Activated CD4-positive, alpha-beta T cell treated with anti-CD3 and anti-CD28 coated beads, Interleukin-2, amount 10 ng/mL, durations not matched to agents 24 days and 14 days (primary cell): ENCODE measurements around the gene FLOT2. TPM values are rescaled to one million over a fixed set of nuclear protein-coding genes. Genes with fewer than 3 reads are reported as not detected.
"Not testable (repeated sequence)": the region's sequence is repeated elsewhere in the genome, so short reads cannot be mapped to it uniquely, and the experiment has no call there.

Experiments
- DNase-seq: peaks from one replicate; pipeline ENCODE4 v3.0.0; 2022
- H3K27ac Mint-ChIP-seq: one replicate; pipeline ENCODE4 v1.8.0; 2022; ENCODE audit warnings: mild to moderate bottlenecking, mixed read lengths
- H3K27me3 Mint-ChIP-seq: one replicate; pipeline ENCODE4 v1.8.0; 2022; ENCODE audit warnings: mixed read lengths
- H3K36me3 Mint-ChIP-seq: one replicate; pipeline ENCODE4 v1.8.0; 2022; ENCODE audit warnings: low read depth, mild to moderate bottlenecking, mixed read lengths
- H3K4me1 Mint-ChIP-seq: one replicate; pipeline ENCODE4 v1.8.0; 2021; ENCODE audit warnings: mixed read lengths
- H3K4me3 Mint-ChIP-seq: one replicate; pipeline ENCODE4 v1.8.0; 2022; ENCODE audit warnings: mild to moderate bottlenecking, moderate library complexity, mixed read lengths
- H3K9me3 Mint-ChIP-seq: one replicate; pipeline ENCODE4 v1.8.0; 2021; ENCODE audit warnings: mixed read lengths
- intact Hi-C: fragments of 100-400 bp; cut with micrococcal nuclease; formaldehyde crosslinking; loops from one replicate; pipeline ENCODE4 v1.15.1; 2023
- total RNA-seq: library from RNA; stranded (reverse); gene quantifications from 2 replicates; pipeline ENCODE4 v1.2.3, GENCODE V29; 2022

Gene FLOT2
- total RNA-seq, 1 donor from 2014 or later, result 111 TPM

- Mint-ChIP-seq H3K4me3 (no peak overlapping the region), H3K36me3 (peaks cover 15% of the 10 kb centered on the region), H3K27me3 (no peaks in the 10 kb centered on the region), H3K9me3 (no peaks in the 10 kb centered on the region), H3K4me1 (peaks cover 19% of the 10 kb centered on the region), H3K27ac (no peak overlapping the region)
- DNase-seq, result no peak
- intact Hi-C loops, result no loop called here
These were observed 44.2 kb downstream of the FLOT2 start for GRCh38 chr17:28853295-28853694.

- intact Hi-C loops, result no loop called here
- no peak overlapping the region for H3K27ac Mint-ChIP-seq
- H3K27me3 Mint-ChIP-seq, result no peaks in the 10 kb centered on the region
- peaks cover 6% of the 10 kb centered on the region for H3K4me1 Mint-ChIP-seq
- DNase-seq, result no peak
- H3K36me3 Mint-ChIP-seq, result no peaks in the 10 kb centered on the region
- H3K9me3 Mint-ChIP-seq, result no peaks in the 10 kb centered on the region
- H3K4me3 Mint-ChIP-seq, result no peak overlapping the region
These were observed 48.3 kb downstream of the FLOT2 start for GRCh38 chr17:28849281-28849680.

GRCh38 chr17:28848667-28849066 lies 48.9 kb downstream of the FLOT2 start:
- H3K36me3 Mint-ChIP-seq, H3K27me3 Mint-ChIP-seq, H3K27ac Mint-ChIP-seq, intact Hi-C loops, H3K4me3 Mint-ChIP-seq, H3K4me1 Mint-ChIP-seq, H3K9me3 Mint-ChIP-seq: not testable (repeated sequence)
- DNase-seq, result peak; percentile 87

GRCh38 chr17:28846699-28847098 lies 50.8 kb downstream of the FLOT2 start:
- H3K36me3 Mint-ChIP-seq, H3K27me3 Mint-ChIP-seq, H3K9me3 Mint-ChIP-seq, H3K4me1 Mint-ChIP-seq, DNase-seq, intact Hi-C loops, H3K27ac Mint-ChIP-seq, H3K4me3 Mint-ChIP-seq: not testable (repeated sequence)

GRCh38 chr17:28846231-28846630 lies 51.3 kb downstream of the FLOT2 start:
- H3K27me3 Mint-ChIP-seq, result no peaks in the 10 kb centered on the region
- intact Hi-C loops, result no loop called here
- H3K36me3 Mint-ChIP-seq, result peaks cover 6% of the 10 kb centered on the region
- no peak overlapping the region for H3K27ac Mint-ChIP-seq
- DNase-seq, result no peak
- H3K9me3 Mint-ChIP-seq, result no peaks in the 10 kb centered on the region
- H3K4me3 Mint-ChIP-seq, result no peak overlapping the region
- peaks cover 11% of the 10 kb centered on the region for H3K4me1 Mint-ChIP-seq

GRCh38 chr17:28843816-28844148 lies 53.8 kb downstream of the FLOT2 start:
- H3K9me3 Mint-ChIP-seq, result no peaks in the 10 kb centered on the region
- peaks cover 9% of the 10 kb centered on the region for H3K36me3 Mint-ChIP-seq
- intact Hi-C loops, result loop anchor here (2.0 kb wide), 3 partner anchors 31 to 81 kb away; partner anchors contain the start of gene FLOT2
- H3K27me3 Mint-ChIP-seq, result no peaks in the 10 kb centered on the region
- DNase-seq, result no peak
- H3K4me1 Mint-ChIP-seq, result peaks cover 19% of the 10 kb centered on the region
- no peak overlapping the region for H3K27ac Mint-ChIP-seq
- H3K4me3 Mint-ChIP-seq, result peak overlapping the region; percentile 48

GRCh38 chr17:28842282-28843012 lies 55.1 kb downstream of the FLOT2 start, which contains the start of gene FAM222B:
Gene FAM222B (minus strand): TSS chr17:28842790. CDS start chr17:28766667, 76,123 bp downstream.
- Mint-ChIP-seq H3K36me3 (peaks cover 11% of the 10 kb centered on the region), H3K9me3 (no peaks in the 10 kb centered on the region), H3K27ac (peak within 1 kb of the TSS; percentile 96), H3K27me3 (no peaks in the 10 kb centered on the region), H3K4me1 (peaks cover 19% of the 10 kb centered on the region), H3K4me3 (peak within 1 kb of the TSS; percentile 98)
- intact Hi-C loops, result loop anchor here (1.0 to 2.0 kb wide), 4 partner anchors 12 to 80 kb away; partner anchors contain the start of gene FLOT2
- DNase-seq, result peak; percentile 97

GRCh38 chr17:28841901-28842281 lies 55.6 kb downstream of the FLOT2 start:
- intact Hi-C loops, result loop anchor here (1.0 to 2.0 kb wide), 4 partner anchors 12 to 79 kb away; partner anchors contain the start of gene FLOT2
- peaks cover 11% of the 10 kb centered on the region for H3K36me3 Mint-ChIP-seq
- DNase-seq, result no peak
- H3K4me1 Mint-ChIP-seq, result peaks cover 19% of the 10 kb centered on the region
- peak overlapping the region; percentile 98 for H3K4me3 Mint-ChIP-seq
- no peaks in the 10 kb centered on the region for H3K27me3 Mint-ChIP-seq
- no peaks in the 10 kb centered on the region for H3K9me3 Mint-ChIP-seq
- H3K27ac Mint-ChIP-seq, result peak overlapping the region; percentile 96

- H3K36me3 Mint-ChIP-seq, result peaks cover 16% of the 10 kb centered on the region
- H3K27me3 Mint-ChIP-seq, result no peaks in the 10 kb centered on the region
- peaks cover 23% of the 10 kb centered on the region for H3K4me1 Mint-ChIP-seq
- peak overlapping the region; percentile 39 for H3K4me3 Mint-ChIP-seq
- H3K9me3 Mint-ChIP-seq, result no peaks in the 10 kb centered on the region
- H3K27ac Mint-ChIP-seq, result peak overlapping the region; percentile 84
- intact Hi-C loops, result no loop called here
- no peak for DNase-seq
These were observed 58.3 kb downstream of the FLOT2 start for GRCh38 chr17:28839221-28839620.

GRCh38 chr17:28836541-28836940 lies 61.0 kb downstream of the FLOT2 start:
- H3K27ac Mint-ChIP-seq, intact Hi-C loops, H3K9me3 Mint-ChIP-seq, H3K27me3 Mint-ChIP-seq, DNase-seq, H3K4me3 Mint-ChIP-seq: not testable (repeated sequence)
- Mint-ChIP-seq H3K4me1 (peaks cover 22% of the 10 kb centered on the region), H3K36me3 (peaks cover 20% of the 10 kb centered on the region)

- H3K27ac Mint-ChIP-seq, result no peak overlapping the region
- no peaks in the 10 kb centered on the region for H3K27me3 Mint-ChIP-seq
- no peaks in the 10 kb centered on the region for H3K9me3 Mint-ChIP-seq
- intact Hi-C loops, result no loop called here
- DNase-seq, result no peak
- peaks cover 27% of the 10 kb centered on the region for H3K36me3 Mint-ChIP-seq
- H3K4me1 Mint-ChIP-seq, result peaks cover 13% of the 10 kb centered on the region
- no peak overlapping the region for H3K4me3 Mint-ChIP-seq
These were observed 63.1 kb downstream of the FLOT2 start for GRCh38 chr17:28834420-28834819.

Other genes with a start within 250 kb of the FLOT2 start
- gene SDF2, start 235.8 kb downstream of the FLOT2 start, total RNA-seq, result 43.8 and 46.2 TPM in 2 replicates
- gene SUPT6H, start 235.5 kb downstream of the FLOT2 start, total RNA-seq, result 100 and 108 TPM in 2 replicates
- gene PROCA1, start 185.8 kb downstream of the FLOT2 start, total RNA-seq, result 6.0 TPM in 2 replicates
- gene RAB34, start 179.9 kb downstream of the FLOT2 start, total RNA-seq, result 19.2 and 20.6 TPM in 2 replicates
- gene RPL23A, start 177.7 kb downstream of the FLOT2 start, total RNA-seq, result 1,588 and 1,610 TPM in 2 replicates
- gene TLCD1, start 171.5 kb downstream of the FLOT2 start, total RNA-seq, result 12.5 and 16.8 TPM in 2 replicates
- gene NEK8, start 168.9 kb downstream of the FLOT2 start, total RNA-seq, result 5.5 and 6.1 TPM in 2 replicates
- gene TRAF4, start 153.7 kb downstream of the FLOT2 start, total RNA-seq, result 155 and 168 TPM in 2 replicates
- gene FAM222B, start 54.9 kb downstream of the FLOT2 start, total RNA-seq, result 22.4 and 24.0 TPM in 2 replicates
- gene ERAL1, start 42.7 kb downstream of the FLOT2 start, total RNA-seq, result 56.8 and 61.2 TPM in 2 replicates
- 32.4 and 34.3 TPM in 2 replicates for gene DHRS13, start 5.3 kb upstream of the FLOT2 start, total RNA-seq
- gene PHF12, start 53.8 kb upstream of the FLOT2 start, total RNA-seq, result 61.1 TPM in 2 replicates
- not detected in 2 replicates for gene SEZ6, start 108.3 kb upstream of the FLOT2 start, total RNA-seq
- gene PIPOX, start 145.4 kb upstream of the FLOT2 start, total RNA-seq, result 1.2 and 1.4 TPM in 2 replicates